Renal pelvis (tissue), 4 donors: ENCODE results near the gene PAPPA. TPM values are rescaled to one million over a fixed set of nuclear protein-coding genes. Genes with fewer than 3 reads are reported as not detected.

Source experiments
- DNase-seq: peaks from one replicate; pipeline ENCODE4 v3.0.0-alpha.2; 2013
- polyA plus RNA-seq, 3 donors: library from polyadenylated mRNA; unstranded; fragments of 120-200 nt; gene quantifications; one replicate each; pipeline ENCODE4 v1.2.1, GENCODE V29; 2013; ENCODE audit not compliant: insufficient read length in 3 of 3

Gene PAPPA
- polyA plus RNA-seq, 3 donors, result 2.8 to 8.4 (median 5.8) TPM

- no peak for DNase-seq
Measured at GRCh38 chr9:116276651-116277121, 123.1 kb downstream of the PAPPA start.

- no peak for DNase-seq
Measured at GRCh38 chr9:116278326-116278725, 124.7 kb downstream of the PAPPA start.

- no peak for DNase-seq
Measured at GRCh38 chr9:116279230-116279629, 125.6 kb downstream of the PAPPA start.

DNA sequence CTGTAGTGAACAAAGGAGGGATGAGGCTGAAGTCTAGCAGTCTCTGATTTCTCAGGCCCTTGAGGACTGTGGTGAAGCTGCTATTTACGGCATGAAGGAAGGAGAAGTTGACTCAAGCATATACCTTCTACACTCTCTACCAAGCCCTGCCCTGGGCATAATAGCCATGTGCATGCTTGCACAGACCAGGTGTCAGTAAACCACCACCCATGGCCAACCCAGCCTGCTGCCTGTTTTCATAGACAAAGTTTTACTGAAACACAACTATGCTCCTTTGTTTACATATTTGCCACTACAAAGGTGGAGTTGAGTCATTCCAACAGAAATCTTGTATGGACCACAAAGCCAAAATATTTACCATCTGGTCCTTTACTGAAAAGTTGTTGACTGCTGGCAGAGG, 126.9 kb downstream of the PAPPA start:
- no peak for DNase-seq

GRCh38 chr9:116282597-116282996, 129.0 kb downstream of the PAPPA start:
- no peak for DNase-seq

- no peak for DNase-seq
Measured at GRCh38 chr9:116284518-116284917, 130.9 kb downstream of the PAPPA start.

DNA sequence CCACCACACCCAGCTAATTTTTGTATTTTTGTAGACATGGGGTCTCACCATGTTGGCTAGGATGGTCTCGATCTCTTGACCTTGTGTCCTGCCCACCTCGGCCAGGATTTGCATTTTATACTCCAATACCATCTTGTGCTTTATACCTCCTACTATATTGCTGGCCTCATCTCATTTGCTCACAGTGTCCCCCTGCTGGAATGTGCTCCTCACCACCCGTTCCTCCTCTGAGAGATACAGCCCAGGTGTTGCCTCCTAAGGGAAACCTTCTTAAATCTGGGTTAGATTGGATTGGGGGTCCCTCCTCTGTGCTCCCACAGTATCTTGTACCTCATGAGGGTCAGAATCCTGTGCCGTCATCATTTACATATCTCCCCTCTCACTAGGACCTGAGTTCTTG, 131.7 kb downstream of the PAPPA start:
- DNase-seq, result no peak

DNA sequence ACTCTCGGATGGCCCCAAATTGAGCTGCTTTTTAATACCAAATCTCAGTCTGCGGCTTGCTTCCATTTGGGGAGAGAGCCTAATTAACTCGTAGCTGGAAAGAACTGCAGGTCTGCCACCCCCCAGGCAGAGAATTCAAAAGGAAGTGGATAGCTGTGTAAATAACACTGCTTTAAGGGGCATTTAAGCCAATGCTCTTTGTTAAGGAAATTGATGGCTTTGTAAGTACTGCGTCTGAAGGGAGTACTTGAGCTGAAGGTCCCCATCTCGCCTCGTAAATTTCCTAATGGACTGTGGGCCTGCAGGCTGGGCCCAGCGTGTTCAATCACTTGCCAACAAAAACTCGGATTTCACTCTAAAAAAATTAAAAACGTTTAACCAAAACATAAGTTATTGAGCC, 132.7 kb downstream of the PAPPA start:
- DNase-seq, result peak; percentile 81

GRCh38 chr9:116287721-116288120, 134.1 kb downstream of the PAPPA start:
- no peak for DNase-seq

DNA sequence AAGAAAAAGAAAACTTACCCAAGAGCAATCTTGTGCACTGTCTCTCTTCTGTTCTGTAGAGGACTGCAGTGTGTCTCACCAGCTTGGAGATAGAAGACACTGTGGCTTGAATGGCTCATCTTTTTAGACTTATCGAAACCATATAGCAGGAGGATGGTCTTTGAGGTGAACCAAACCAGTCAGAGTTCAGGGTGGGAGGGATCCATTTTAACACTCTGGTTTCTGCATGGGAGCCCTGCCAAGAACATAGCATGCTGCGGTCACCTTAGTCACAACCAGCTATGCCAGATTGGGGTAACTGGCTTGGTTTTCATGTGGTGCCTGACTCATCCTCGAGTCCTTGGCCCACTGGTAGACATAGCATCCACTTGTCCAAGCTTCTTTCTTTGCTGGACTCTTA, 135.1 kb downstream of the PAPPA start:
- no peak for DNase-seq

DNA sequence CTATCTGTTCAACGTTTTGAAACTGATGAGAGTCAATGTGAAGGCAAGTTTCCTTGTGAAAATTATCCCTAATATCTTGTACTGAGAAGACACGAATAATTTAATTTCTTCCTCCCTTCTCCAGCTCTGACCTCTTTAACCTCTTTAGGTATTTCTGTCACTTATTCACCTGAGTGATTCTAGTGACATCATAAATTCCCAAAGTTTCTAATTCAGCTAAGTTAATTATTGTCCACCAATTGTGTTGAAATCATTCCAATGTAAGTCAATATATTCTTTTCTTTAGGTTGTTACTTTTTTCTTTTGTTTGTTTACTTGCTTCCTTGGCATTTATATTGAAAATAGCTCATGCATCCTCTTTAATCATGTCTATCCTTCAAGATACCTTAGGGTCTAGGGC, 143.8 kb downstream of the PAPPA start:
- DNase-seq, result no peak

- DNase-seq, result no peak
Measured at GRCh38 chr9:116298249-116298648, 144.7 kb downstream of the PAPPA start.

GRCh38 chr9:116298878-116299391, 145.3 kb downstream of the PAPPA start:
- no peak for DNase-seq

DNA sequence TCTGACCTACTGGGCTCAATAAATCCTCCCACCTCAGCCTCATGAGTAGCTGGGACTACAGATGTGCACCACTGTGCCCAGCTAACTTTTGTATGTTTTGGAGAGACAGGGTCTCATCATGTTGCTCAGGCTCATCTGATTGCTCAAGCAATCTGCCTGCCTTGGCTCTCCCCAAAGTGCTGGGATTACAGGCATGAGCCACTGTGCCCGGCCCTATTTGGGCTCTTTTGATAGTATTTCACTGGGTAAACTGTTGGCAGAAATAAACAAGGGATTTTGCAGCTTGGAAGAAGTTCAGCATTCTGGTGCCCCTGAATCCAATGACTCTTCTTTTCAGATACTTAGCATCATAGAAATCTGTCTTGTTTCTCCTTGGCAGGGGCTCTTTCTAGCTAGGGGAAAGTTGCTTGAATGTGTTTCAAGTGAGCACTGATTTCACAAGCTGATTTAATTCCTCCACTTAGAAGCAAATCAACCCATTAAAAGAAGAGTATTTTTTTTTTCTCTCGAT, 146.8 kb downstream of the PAPPA start:
- no peak for DNase-seq

- DNase-seq, result no peak
Measured at GRCh38 chr9:116303270-116303669, 149.7 kb downstream of the PAPPA start.

GRCh38 chr9:116303886-116304538, 150.4 kb downstream of the PAPPA start:
- DNase-seq, result no peak

- DNase-seq, result no peak
Measured at GRCh38 chr9:116304761-116305160, 151.2 kb downstream of the PAPPA start.

- DNase-seq, result no peak
Measured at GRCh38 chr9:116308076-116308475, 154.5 kb downstream of the PAPPA start.

DNA sequence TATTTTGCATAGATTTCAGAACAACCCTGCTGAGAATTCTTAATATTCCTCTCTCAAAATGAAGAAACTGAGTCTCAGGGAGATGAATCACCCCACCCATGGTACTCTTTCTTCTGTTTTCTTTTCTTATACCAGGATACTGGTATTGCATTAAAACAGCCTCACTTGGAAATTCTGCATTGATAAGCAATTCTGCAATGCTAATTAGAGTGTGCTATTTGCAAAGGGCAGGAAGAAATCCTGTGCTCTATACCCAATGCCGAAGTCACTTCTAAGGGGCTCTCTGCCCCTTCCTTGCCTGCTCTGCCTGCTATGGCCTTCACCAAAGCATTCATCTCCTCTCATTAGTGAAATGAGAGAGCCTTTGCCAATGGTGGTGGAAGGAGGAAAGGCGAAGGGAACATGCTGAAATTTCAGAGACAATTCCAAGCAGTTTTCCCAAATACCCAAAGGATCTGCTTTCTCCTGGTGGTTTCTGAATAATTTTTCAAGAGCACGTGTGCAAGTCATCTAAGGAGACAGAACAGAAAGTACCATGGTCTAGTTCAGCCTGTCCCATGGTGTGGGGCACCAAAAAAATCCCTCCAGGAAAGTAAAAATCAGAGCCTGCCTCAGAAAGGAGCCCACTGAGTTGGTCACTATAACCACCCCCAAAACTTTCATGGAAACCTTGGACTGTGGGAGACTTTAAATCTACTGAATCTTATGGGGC, 156.5 kb downstream of the PAPPA start:
- no peak for DNase-seq

GRCh38 chr9:116312221-116312620, 158.6 kb downstream of the PAPPA start:
- DNase-seq, result no peak

GRCh38 chr9:116313638-116314037, 160.0 kb downstream of the PAPPA start:
- DNase-seq, result no peak

- DNase-seq, result no peak
Measured at GRCh38 chr9:116316246-116316645, 162.7 kb downstream of the PAPPA start.

GRCh38 chr9:116317503-116317902, 163.9 kb downstream of the PAPPA start:
- DNase-seq, result no peak
